Measurements from ENCODE around the gene COL4A2. TPM values are rescaled to one million over a fixed set of nuclear protein-coding genes. Genes with fewer than 3 reads are reported as not detected.

COL4A2 gene
- total RNA-seq, 1 experiment from 2014 or later, result 74.5 TPM

DNA sequence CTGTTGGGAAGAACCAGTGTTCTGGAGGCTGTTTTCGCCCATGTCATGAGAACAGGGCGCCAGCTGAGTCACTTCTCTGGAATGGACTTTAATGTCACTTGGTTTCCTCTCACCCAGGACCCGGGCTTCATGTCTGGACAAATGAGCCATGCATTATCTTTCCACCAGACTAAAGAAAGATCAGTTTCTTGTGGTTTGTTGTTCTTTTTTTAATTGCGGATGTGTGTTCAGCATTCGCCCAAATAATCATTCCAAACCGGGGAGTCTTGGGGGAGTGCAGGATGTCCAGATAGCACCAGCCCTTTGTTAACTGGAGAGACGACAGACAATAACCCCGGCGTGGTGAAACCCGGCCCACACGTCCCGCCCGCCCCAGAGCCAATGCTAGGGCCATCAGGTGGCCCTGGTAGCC is 102.5 kb downstream of the COL4A2 start:
- ChIA-PET POLR2A (ENCODE audit: unreplicated experiment) (no interaction called here), CTCF (no interaction called here)
- intact Hi-C loops (cut with micrococcal nuclease), result no loop called here
- no peak for TF ChIP-seq EZH2 (IDR thresholded peaks at IDR 0.05; ENCODE audit: low read length, unreplicated experiment)
- no peak for TF ChIP-seq EZH2phosphoT487 (IDR thresholded peaks at IDR 0.05; ENCODE audit: borderline replicate concordance, low read length)
- TF ChIP-seq, protein P1, sequence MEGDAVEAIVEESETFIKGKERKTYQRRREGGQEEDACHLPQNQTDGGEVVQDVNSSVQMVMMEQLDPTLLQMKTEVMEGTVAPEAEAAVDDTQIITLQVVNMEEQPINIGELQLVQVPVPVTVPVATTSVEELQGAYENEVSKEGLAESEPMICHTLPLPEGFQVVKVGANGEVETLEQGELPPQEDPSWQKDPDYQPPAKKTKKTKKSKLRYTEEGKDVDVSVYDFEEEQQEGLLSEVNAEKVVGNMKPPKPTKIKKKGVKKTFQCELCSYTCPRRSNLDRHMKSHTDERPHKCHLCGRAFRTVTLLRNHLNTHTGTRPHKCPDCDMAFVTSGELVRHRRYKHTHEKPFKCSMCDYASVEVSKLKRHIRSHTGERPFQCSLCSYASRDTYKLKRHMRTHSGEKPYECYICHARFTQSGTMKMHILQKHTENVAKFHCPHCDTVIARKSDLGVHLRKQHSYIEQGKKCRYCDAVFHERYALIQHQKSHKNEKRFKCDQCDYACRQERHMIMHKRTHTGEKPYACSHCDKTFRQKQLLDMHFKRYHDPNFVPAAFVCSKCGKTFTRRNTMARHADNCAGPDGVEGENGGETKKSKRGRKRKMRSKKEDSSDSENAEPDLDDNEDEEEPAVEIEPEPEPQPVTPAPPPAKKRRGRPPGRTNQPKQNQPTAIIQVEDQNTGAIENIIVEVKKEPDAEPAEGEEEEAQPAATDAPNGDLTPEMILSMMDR (conservative IDR thresholded peaks at IDR 0.05; ENCODE audit: low read depth, low read length), result no peak
- Histone ChIP-seq H3K27ac (ENCODE audit: low read length) (peak overlapping the region; percentile 88), H3K4me3 (ENCODE audit: low read length) (no peak overlapping the region), H3K79me2 (ENCODE audit: low read length) (no peaks in the 10 kb centered on the region), H3K9ac (ENCODE audit: low read length) (peak overlapping the region; percentile 62), H3K36me3 (ENCODE audit: low read depth, low read length) (no peaks in the 10 kb centered on the region), H3F3A (ENCODE audit: low read length, unreplicated experiment) (no peaks in the 10 kb centered on the region), H2AFZ (ENCODE audit: low read length) (no peak overlapping the region), H3K27me3 (ENCODE audit: low read length) (no peaks in the 10 kb centered on the region), H3K9me2 (replicated peaks; ENCODE audit: low read length) (no peaks in the 10 kb centered on the region), H3K9me3 (ENCODE audit: low read length) (no peaks in the 10 kb centered on the region), H3K4me2 (ENCODE audit: low read length) (no peak overlapping the region; the same call in 1 of the 2 replicates), H4K20me1 (ENCODE audit: low read length) (no peaks in the 10 kb centered on the region), H3K4me1 (ENCODE audit: insufficient read depth, low read length) (peaks cover 32% of the 10 kb centered on the region)
- peak; percentile 74 for DNase-seq
- BruUV-seq (replicated peaks), result no TSS peak
- ATAC-seq, result peak; percentile 54

DNA sequence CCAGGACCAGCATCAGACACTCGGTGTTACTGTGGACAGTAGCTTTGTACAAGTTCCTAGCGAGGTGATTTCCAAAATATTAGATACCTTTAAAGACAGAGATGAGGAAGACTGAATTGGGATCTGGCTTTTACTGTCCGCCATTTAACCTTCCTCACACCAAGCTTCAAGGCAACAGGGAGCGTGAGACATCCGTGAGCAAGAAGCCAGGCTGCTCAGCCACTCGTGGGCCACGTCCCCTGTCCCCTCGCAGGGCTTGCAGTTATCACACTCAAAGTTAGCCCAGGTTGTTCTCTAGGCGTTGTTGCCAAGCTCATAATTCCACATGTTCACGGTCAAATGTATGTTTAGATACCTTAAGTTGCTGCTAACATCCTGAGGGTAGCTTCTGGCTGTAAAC is 102.9 kb downstream of the COL4A2 start:
- Histone ChIP-seq H3K4me3 (ENCODE audit: low read length) (no peak overlapping the region), H3K79me2 (ENCODE audit: low read length) (no peaks in the 10 kb centered on the region), H3K9ac (ENCODE audit: low read length) (peak overlapping the region; percentile 62), H2AFZ (ENCODE audit: low read length) (no peak overlapping the region), H3K9me2 (replicated peaks; ENCODE audit: low read length) (no peaks in the 10 kb centered on the region), H3K36me3 (ENCODE audit: low read depth, low read length) (no peaks in the 10 kb centered on the region), H3K4me2 (ENCODE audit: low read length) (no peak overlapping the region), H4K20me1 (ENCODE audit: low read length) (no peaks in the 10 kb centered on the region), H3K9me3 (ENCODE audit: low read length) (no peaks in the 10 kb centered on the region), H3K27me3 (ENCODE audit: low read length) (no peaks in the 10 kb centered on the region), H3F3A (ENCODE audit: low read length, unreplicated experiment) (no peaks in the 10 kb centered on the region), H3K4me1 (ENCODE audit: insufficient read depth, low read length) (peaks cover 32% of the 10 kb centered on the region), H3K27ac (ENCODE audit: low read length) (peak overlapping the region; percentile 88)
- TF ChIP-seq, protein P1 (conservative IDR thresholded peaks at IDR 0.05; ENCODE audit: low read depth, low read length), result no peak
- TF ChIP-seq EZH2 (IDR thresholded peaks at IDR 0.05; ENCODE audit: low read length, unreplicated experiment), result no peak
- no peak for TF ChIP-seq EZH2phosphoT487 (IDR thresholded peaks at IDR 0.05; ENCODE audit: borderline replicate concordance, low read length)
- no peak for DNase-seq
- no peak for ATAC-seq
- intact Hi-C loops (cut with micrococcal nuclease), result loop anchor here (5.0 kb wide), 2 partner anchors 88 to 103 kb away; partner anchors contain the start of genes COL4A1 and COL4A2
- CTCF ChIA-PET, result no interaction called here
- no TSS peak for BruUV-seq (replicated peaks)
- POLR2A ChIA-PET (ENCODE audit: unreplicated experiment), result no interaction called here

DNA sequence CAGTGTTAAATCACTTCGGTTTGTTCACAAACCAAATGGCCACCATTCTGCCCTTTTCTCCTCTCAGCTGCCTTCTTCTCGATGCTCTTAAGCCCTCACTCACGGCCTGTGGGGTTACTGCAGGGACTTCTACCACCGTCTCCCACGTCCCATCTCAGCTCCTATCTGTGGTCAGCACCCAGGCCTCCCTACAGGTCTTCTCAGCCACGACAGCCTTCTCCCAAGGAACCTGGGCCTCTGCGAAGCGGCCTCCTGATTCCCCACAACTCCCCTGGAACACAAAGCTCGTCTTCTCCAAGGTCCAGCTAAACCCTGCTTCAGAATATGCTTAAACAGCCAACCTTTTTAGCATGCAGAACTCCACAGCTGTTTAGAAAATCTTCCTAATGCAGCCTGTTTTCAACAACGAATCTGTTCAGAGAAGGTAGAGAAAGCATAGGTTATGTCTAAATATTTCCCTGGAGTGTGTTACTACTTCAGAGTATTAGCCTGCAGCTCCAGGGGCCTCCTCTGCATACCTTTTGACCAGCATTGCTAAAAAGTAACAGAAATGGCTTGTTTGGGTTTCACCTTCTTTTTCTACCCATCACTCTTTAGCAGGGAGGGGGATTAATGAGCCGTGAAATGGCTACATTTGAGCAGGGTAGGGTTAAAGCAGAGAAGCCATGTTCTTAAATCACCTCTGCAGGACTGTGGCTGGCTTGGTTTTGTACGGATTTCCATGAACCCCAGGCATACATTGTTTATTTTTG is 104.0 kb downstream of the COL4A2 start:
- Histone ChIP-seq H3K9me2 (replicated peaks; ENCODE audit: low read length) (no peaks in the 10 kb centered on the region), H3K79me2 (ENCODE audit: low read length) (no peaks in the 10 kb centered on the region), H2AFZ (ENCODE audit: low read length) (no peak overlapping the region), H3K4me2 (ENCODE audit: low read length) (no peak overlapping the region), H3K4me1 (ENCODE audit: insufficient read depth, low read length) (peaks cover 32% of the 10 kb centered on the region), H3F3A (ENCODE audit: low read length, unreplicated experiment) (no peaks in the 10 kb centered on the region), H4K20me1 (ENCODE audit: low read length) (no peaks in the 10 kb centered on the region), H3K27me3 (ENCODE audit: low read length) (no peaks in the 10 kb centered on the region), H3K36me3 (ENCODE audit: low read depth, low read length) (no peaks in the 10 kb centered on the region), H3K9me3 (ENCODE audit: low read length) (no peaks in the 10 kb centered on the region), H3K27ac (ENCODE audit: low read length) (peak overlapping the region; percentile 88), H3K4me3 (ENCODE audit: low read length) (no peak overlapping the region), H3K9ac (ENCODE audit: low read length) (peak overlapping the region; percentile 75)
- ATAC-seq (no peak), DNase-seq (no peak)
- ChIA-PET POLR2A (ENCODE audit: unreplicated experiment) (no interaction called here), CTCF (interaction anchor here (1.3 kb wide), 1 partner anchor 31 kb away, joined by 6 read pairs; no protein-coding TSS in a partner anchor)
- intact Hi-C loops (cut with micrococcal nuclease), result loop anchor here (5.0 kb wide), 2 partner anchors 89 to 104 kb away; partner anchors contain the start of genes COL4A1 and COL4A2
- TF ChIP-seq EZH2 (IDR thresholded peaks at IDR 0.05; ENCODE audit: low read length, unreplicated experiment) (no peak), EZH2phosphoT487 (IDR thresholded peaks at IDR 0.05; ENCODE audit: borderline replicate concordance, low read length) (no peak)
- TF ChIP-seq, protein P1 (conservative IDR thresholded peaks at IDR 0.05; ENCODE audit: low read depth, low read length), result no peak
- no TSS peak for BruUV-seq (replicated peaks)
